MM.1S (cell line): ENCODE measurements around the gene GALNT7.
A peak's percentile ranks its signal among the peaks of the same experiment; 100 is the strongest.

Source experiments
- DNase-seq: peaks from one replicate; pipeline ENCODE4 v3.0.0-alpha.2; 2015
- H2AFZ ChIP-seq: fragments of 300-600 bp; sonication (generic); 2 replicates; pipeline ENCODE4 v1.6.0; 2016; ENCODE audit warnings: antibody characterized with exemption, low read length
- H3F3A ChIP-seq: fragments of 300-600 bp; sonication (generic); 2 replicates; pipeline ENCODE4 v1.6.1; 2016; ENCODE audit warnings: mild to moderate bottlenecking, antibody characterized with exemption, low read length, moderate library complexity, mixed read lengths; ENCODE audit not compliant: insufficient read depth
- H3K27ac ChIP-seq: fragments of 300-600 bp; sonication (generic); 2 replicates; pipeline ENCODE4 v1.5.1; 2016; ENCODE audit warnings: mild to moderate bottlenecking, low read length
- H3K27me3 ChIP-seq: fragments of 300-600 bp; sonication (generic); replicated peaks from 2 replicates; pipeline ENCODE4 v1.6.0; 2016; ENCODE audit warnings: low read length; ENCODE audit not compliant: insufficient read depth
- H3K36me3 ChIP-seq: fragments of 300-600 bp; sonication (generic); replicated peaks from 2 replicates; pipeline ENCODE4 v1.6.1; 2016; ENCODE audit warnings: mild to moderate bottlenecking, low read length, mixed read lengths; ENCODE audit not compliant: insufficient read depth
- H3K4me1 ChIP-seq: fragments of 300-600 bp; sonication (generic); 2 replicates; pipeline ENCODE4 v1.6.1; 2016; ENCODE audit warnings: low read length, mixed read lengths
- H3K4me2 ChIP-seq: fragments of 300-600 bp; sonication (generic); 2 replicates; pipeline ENCODE4 v1.6.0; 2016; ENCODE audit warnings: low read depth, low read length
- H3K4me3 ChIP-seq: fragments of 300-600 bp; sonication (generic); 2 replicates; pipeline ENCODE4 v1.5.1; 2016; ENCODE audit warnings: low read length, mixed read lengths
- H3K79me2 ChIP-seq: fragments of 300-600 bp; sonication (generic); 2 replicates; pipeline ENCODE4 v1.6.1; 2016; ENCODE audit warnings: mixed run types, low read length, mixed read lengths
- H3K9ac ChIP-seq: fragments of 300-600 bp; sonication (generic); 2 replicates; pipeline ENCODE4 v1.6.1; 2016; ENCODE audit warnings: low read length, mixed read lengths
- H3K9me2 ChIP-seq: fragments of 300-600 bp; sonication (generic); replicated peaks from 2 replicates; pipeline ENCODE4 v1.6.1; 2016; ENCODE audit warnings: mild to moderate bottlenecking, low read length, mixed read lengths; ENCODE audit not compliant: insufficient read depth
- H3K9me3 ChIP-seq: fragments of 300-600 bp; sonication (generic); replicated peaks from 2 replicates; pipeline ENCODE4 v1.6.1; 2016; ENCODE audit warnings: mild to moderate bottlenecking, low read length, mixed read lengths; ENCODE audit not compliant: insufficient read depth
- H4K20me1 ChIP-seq: fragments of 300-600 bp; sonication (generic); 2 replicates; pipeline ENCODE4 v1.6.1; 2016; ENCODE audit warnings: mild to moderate bottlenecking, low read length, moderate library complexity, mixed read lengths; ENCODE audit not compliant: insufficient read depth
- CTCF ChIP-seq: fragments of 300-600 bp; sonication (generic); IDR thresholded peaks from 2 replicates; pipeline ENCODE4 v1.5.1; 2016; ENCODE audit warnings: antibody characterized with exemption, low read length, mixed read lengths
- EZH2 ChIP-seq: fragments of 300-600 bp; sonication (generic); optimal IDR thresholded peaks from 2 replicates; pipeline ENCODE3; 2017; ENCODE audit warnings: low read depth, mild to moderate bottlenecking, antibody characterized with exemption, low read length, mixed read lengths
- EZH2phosphoT487 ChIP-seq: fragments of 300-600 bp; sonication (generic); IDR thresholded peaks from 2 replicates; pipeline ENCODE4 v1.6.1; 2018; ENCODE audit warnings: antibody characterized with exemption, low read length

GALNT7 gene

DNA sequence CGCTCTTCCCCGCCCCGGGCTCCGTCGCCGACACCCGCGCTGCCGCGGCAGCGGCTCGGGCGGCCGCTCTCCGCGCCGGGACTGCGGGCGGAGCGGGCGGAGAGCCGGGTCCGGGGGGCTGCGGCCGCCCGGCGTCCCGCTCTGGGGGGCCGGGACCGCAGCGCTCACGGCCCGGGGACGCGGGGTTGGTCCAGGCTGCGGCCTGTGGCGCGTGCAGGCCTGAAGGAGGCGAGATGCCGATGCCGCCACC, 492 bp downstream of the GALNT7 start:
- H2AFZ ChIP-seq, result 0 out of 2 replicates have a peak overlapping the region, but pooled peaks have one; percentile 34
- H4K20me1 ChIP-seq, result no peaks in the 10 kb centered on the region
- H3K9me3 ChIP-seq, result no peaks in the 10 kb centered on the region
- H3K27ac ChIP-seq, result peak overlapping the region; percentile 45; the same call in 1 of the 2 replicates
- TF ChIP-seq EZH2 (no peak), CTCF (no peak), EZH2phosphoT487 (no peak)
- 0 out of 2 replicates have a peak, but pooled peaks cover 11% of the 10 kb centered on the region for H3F3A ChIP-seq
- peaks cover 42% of the 10 kb centered on the region for H3K79me2 ChIP-seq
- 0 out of 2 replicates have a peak overlapping the region, but pooled peaks have one; percentile 18 for H3K4me2 ChIP-seq
- H3K36me3 ChIP-seq, result no peaks in the 10 kb centered on the region
- H3K4me3 ChIP-seq, result peak overlapping the region; percentile 84
- no peaks in the 10 kb centered on the region for H3K27me3 ChIP-seq
- DNase-seq, result no peak
- H3K9ac ChIP-seq, result peak overlapping the region; percentile 55; the same call in 1 of the 2 replicates
- peaks cover 20% of the 10 kb centered on the region for H3K4me1 ChIP-seq
- H3K9me2 ChIP-seq, result no peaks in the 10 kb centered on the region

DNA sequence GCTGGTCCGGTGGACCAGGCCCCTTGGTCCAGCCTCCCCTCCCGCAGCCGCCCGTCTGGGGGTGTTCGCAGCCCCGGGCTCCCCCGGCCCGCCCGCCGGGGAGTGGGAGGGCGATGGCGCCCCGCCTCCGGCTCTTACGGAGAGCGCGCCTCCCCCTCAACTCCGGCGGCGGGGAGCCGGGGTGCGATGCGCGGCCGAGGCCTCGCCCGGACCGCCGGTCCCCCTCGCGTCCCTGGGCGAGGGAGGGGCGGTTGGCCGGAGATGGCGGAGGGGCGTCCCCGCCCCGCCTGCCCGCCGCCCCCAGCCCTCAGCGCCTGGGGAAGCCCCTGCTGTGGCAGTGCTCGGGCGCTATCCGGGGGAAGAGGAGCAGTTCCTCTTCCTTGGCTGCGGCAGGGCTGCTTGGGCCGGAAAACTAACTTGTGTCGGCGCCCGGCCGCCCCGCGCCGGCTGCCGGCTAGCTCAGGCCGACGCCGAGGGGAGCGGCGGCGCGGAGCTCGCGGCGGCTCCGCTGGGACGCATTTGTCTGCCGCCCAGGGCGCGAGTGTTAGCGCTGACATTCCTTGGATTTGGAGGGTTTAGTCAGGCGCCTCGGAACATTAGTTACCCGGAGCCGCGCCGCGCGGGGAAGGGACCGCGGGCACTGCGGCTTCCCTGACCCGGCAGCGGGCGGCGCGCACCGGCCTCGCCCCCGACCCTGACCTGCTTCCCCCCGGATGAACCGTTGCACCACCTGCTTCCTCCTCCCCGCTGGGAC, 994 bp downstream of the GALNT7 start:
- Histone ChIP-seq H2AFZ (peak overlapping the region; percentile 63), H3K4me3 (peak overlapping the region; percentile 84), H3K4me2 (peak overlapping the region; percentile 94), H3K9me2 (no peaks in the 10 kb centered on the region), H3K27me3 (no peaks in the 10 kb centered on the region), H3K9ac (peak overlapping the region; percentile 55), H3K27ac (peak overlapping the region; percentile 45; the same call in 1 of the 2 replicates), H3K9me3 (no peaks in the 10 kb centered on the region), H3K4me1 (peaks cover 22% of the 10 kb centered on the region), H3K36me3 (no peaks in the 10 kb centered on the region), H4K20me1 (no peaks in the 10 kb centered on the region), H3K79me2 (peaks cover 47% of the 10 kb centered on the region), H3F3A (0 out of 2 replicates have a peak, but pooled peaks cover 11% of the 10 kb centered on the region)
- TF ChIP-seq EZH2phosphoT487, result no peak
- no peak for TF ChIP-seq CTCF
- no peak for TF ChIP-seq EZH2
- peak; percentile 68 for DNase-seq

DNA sequence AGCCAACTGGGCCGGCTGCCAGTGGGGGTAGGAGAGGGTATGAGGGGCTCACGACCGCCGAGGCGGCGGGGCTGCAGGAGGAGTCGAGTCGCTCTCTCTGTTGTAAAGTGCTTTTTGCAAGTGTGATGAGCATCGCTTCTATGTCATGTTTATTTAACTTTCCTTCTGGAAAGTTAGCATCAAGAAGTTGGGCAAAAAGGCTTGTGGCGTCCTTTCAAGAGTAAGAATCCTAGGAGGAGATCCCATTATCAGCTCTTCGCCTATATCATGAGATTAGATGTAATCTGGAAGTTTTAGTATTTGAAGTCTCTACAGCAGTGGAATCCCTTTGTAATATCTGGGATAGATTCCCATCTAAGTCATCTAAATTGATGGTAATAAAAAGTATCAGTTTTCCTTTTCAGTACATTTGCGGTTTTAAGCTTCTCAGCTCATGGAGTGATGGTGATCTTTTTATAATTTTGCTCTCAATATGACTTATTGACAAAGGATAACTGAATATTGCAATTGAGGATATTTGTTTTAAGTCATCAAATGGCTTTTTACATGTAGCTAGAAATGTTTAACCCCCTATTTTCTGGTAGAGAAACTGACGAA, 1.7 kb downstream of the GALNT7 start:
- Histone ChIP-seq H3K4me3 (peak overlapping the region; percentile 84), H3K4me1 (peaks cover 22% of the 10 kb centered on the region)
- no peak for DNase-seq

More for the DNA sequence above, 1.7 kb downstream of the GALNT7 start:
- no peaks in the 10 kb centered on the region for H4K20me1 ChIP-seq
- peak overlapping the region; percentile 94 for H3K4me2 ChIP-seq
- no peak for TF ChIP-seq CTCF
- TF ChIP-seq EZH2phosphoT487, result no peak
- TF ChIP-seq EZH2, result no peak
- H3K36me3 ChIP-seq, result no peaks in the 10 kb centered on the region
- H3K79me2 ChIP-seq, result peaks cover 54% of the 10 kb centered on the region
- H3K27ac ChIP-seq, result peak overlapping the region; percentile 45; the same call in 1 of the 2 replicates
- H3K9ac ChIP-seq, result peak overlapping the region; percentile 55
- peak overlapping the region; percentile 63 for H2AFZ ChIP-seq
- no peaks in the 10 kb centered on the region for H3K9me3 ChIP-seq
- 0 out of 2 replicates have a peak, but pooled peaks cover 11% of the 10 kb centered on the region for H3F3A ChIP-seq
- H3K9me2 ChIP-seq, result no peaks in the 10 kb centered on the region
- H3K27me3 ChIP-seq, result no peaks in the 10 kb centered on the region
